ENCODE results near the gene CLINT1. TPM values are rescaled to one million over a fixed set of nuclear protein-coding genes. Genes with fewer than 3 reads are reported as not detected.

The CLINT1 gene
- total and polyA plus RNA-seq, 2 of the 4 experiments (the other 2 are of a cell fraction) = 144 to 146 TPM

- no peak overlapping the region; the same call in 1 of the 2 replicates for H3K23ac ChIP-seq (ENCODE audit: low read depth, low read length)
- CTCF ChIA-PET = no interaction called here
- no peak overlapping the region for H2BK120ac ChIP-seq (ENCODE audit: low read depth, low read length)
- H3K9me3 ChIP-seq (ENCODE audit: control insufficient read depth, insufficient read depth, low read length) = no peaks in the 10 kb centered on the region
- H3K4me3 ChIP-seq (ENCODE audit: insufficient read depth, low read depth, low read length) = no peak overlapping the region
- H3K9me1 ChIP-seq (ENCODE audit: insufficient read depth, low read length) = no peaks in the 10 kb centered on the region
- no peak overlapping the region for H4K91ac ChIP-seq (ENCODE audit: insufficient read depth, low read depth, low read length)
- no TSS peak for BruUV-seq (replicated peaks)
- H3K4me1 ChIP-seq (ENCODE audit: control insufficient read depth, insufficient read depth, low read length) = no peaks in the 10 kb centered on the region
- no peak overlapping the region for H2BK5ac ChIP-seq (ENCODE audit: low read depth, low read length, poor library complexity, severe bottlenecking)
- intact Hi-C loops (cut with micrococcal nuclease) = no loop called here
- no peak overlapping the region for H4K5ac ChIP-seq (ENCODE audit: low read depth, low read length)
- H2BK15ac ChIP-seq (ENCODE audit: low read depth, low read length) = no peak overlapping the region
- POLR2A ChIA-PET (ENCODE audit: unreplicated experiment) = no interaction called here
- no peak overlapping the region for H3K18ac ChIP-seq (ENCODE audit: low read depth, low read length)
- H3K14ac ChIP-seq (replicated peaks; ENCODE audit: low read depth, low read length) = no peak overlapping the region
- no CpG with 5 or more reads among the region's 1 CpG for WGBS, 2 experiments (ENCODE audit: extremely low coverage in 2 of 2, insufficient read length in 1 of 2)
- in situ Hi-C loops (cut with MboI; ENCODE audit: low sequenced_read_pairs) = no loop called here
- no peak overlapping the region for H2AK5ac ChIP-seq (ENCODE audit: low read depth, low read length)
- H2AFZ ChIP-seq (replicated peaks; ENCODE audit: low read length, poor library complexity) = no peak overlapping the region
- H3K27ac ChIP-seq (ENCODE audit: insufficient read depth, low read length) = no peak overlapping the region
- no peak overlapping the region for H2AK9ac ChIP-seq (replicated peaks; ENCODE audit: low read depth, low read length, poor library complexity)
- TF ChIP-seq FOS (IDR thresholded peaks at IDR 0.05; ENCODE audit: low read depth, low read length) (no peak), POLR2A (IDR thresholded peaks at IDR 0.05; ENCODE audit: low read depth, low read length) (no peak), RFX5 (IDR thresholded peaks at IDR 0.05; ENCODE audit: low read depth, low read length) (no peak), ELK1 (IDR thresholded peaks at IDR 0.05; ENCODE audit: borderline replicate concordance, low read depth, low read length) (no peak)
- H3K79me1 ChIP-seq (ENCODE audit: low read depth in 1 of 2, low read length in 2 of 2) = no peaks in the 10 kb centered on the region
- peaks cover 7% of the 10 kb centered on the region for H3K36me3 ChIP-seq (ENCODE audit: control insufficient read depth, insufficient read depth, low read length)
- no peaks in the 10 kb centered on the region for H4K20me1 ChIP-seq (ENCODE audit: insufficient read depth, low read length)
- H3K56ac ChIP-seq (ENCODE audit: extremely low read depth, insufficient read depth, low read length) = no peak overlapping the region
- DNase-seq = no peak
- H3K4me2 ChIP-seq (ENCODE audit: low read depth, low read length) = no peak overlapping the region
- H4K8ac ChIP-seq (ENCODE audit: low read depth in 2 of 2, low read length in 2 of 2) = no peak overlapping the region
- no peak overlapping the region for H3K9ac ChIP-seq (ENCODE audit: low read depth, low read length)
- H3K4ac ChIP-seq (ENCODE audit: low read depth, low read length) = no peak overlapping the region
- no peaks in the 10 kb centered on the region for H3K27me3 ChIP-seq (ENCODE audit: control insufficient read depth, insufficient read depth, low read length)
- dilution Hi-C loops (cut with HindIII; ENCODE audit: low sequenced_read_pairs, unreplicated experiment) = loop anchor here (25.0 kb wide), 1 partner anchor 212 kb away; no protein-coding TSS in a partner anchor
- H2BK20ac ChIP-seq (ENCODE audit: low read depth, low read length) = no peak overlapping the region
- no peak for ATAC-seq (ENCODE audit: low read depth)
These were observed 58.8 kb downstream of the CLINT1 start for GRCh38 chr5:157800137-157800536.

All from IMR-90 (cell line).